HepG2 (cell line): ENCODE data around the gene TRPV2. TPM values are rescaled to one million over a fixed set of nuclear protein-coding genes. Genes with fewer than 3 reads are reported as not detected.
A peak's percentile ranks its signal among the peaks of the same experiment; 100 is the strongest.

Experiments used
- ARID2 ChIP-seq: sonication (generic); formaldehyde crosslinking; IDR thresholded peaks from 2 replicates; pipeline ENCODE4 v1.8.1; 2022; ENCODE audit warnings: mild to moderate bottlenecking, missing genetic modification reagents, borderline replicate concordance
- FOXJ3 ChIP-seq: sonication (generic); formaldehyde crosslinking; IDR thresholded peaks from 2 replicates; pipeline ENCODE4 v1.4.0; 2020; ENCODE audit warnings: missing genetic modification reagents, mild to moderate bottlenecking, borderline replicate concordance
- KLF13 ChIP-seq: sonication (generic); formaldehyde crosslinking; IDR thresholded peaks from 2 replicates; pipeline ENCODE4 v1.4.0; 2020; ENCODE audit warnings: mild to moderate bottlenecking, missing genetic modification reagents
- KMT2A ChIP-seq: sonication (generic); formaldehyde crosslinking; IDR thresholded peaks from 2 replicates; pipeline ENCODE4 v1.4.0; 2020; ENCODE audit warnings: missing genetic modification reagents
- MBNL3 ChIP-seq: fragments of 250-450 bp; sonication (Bioruptor Pico); conservative IDR thresholded peaks from 2 replicates; pipeline ENCODE4 v1.8.0; 2022; ENCODE audit warnings: mild to moderate bottlenecking, inconsistent platforms
- MIER3 ChIP-seq: IDR thresholded peaks from 2 replicates; pipeline ENCODE4 v1.6.1; 2016; ENCODE audit warnings: missing compliant biosample characterization, borderline replicate concordance
- NFATC3 ChIP-seq: sonication (generic); formaldehyde crosslinking; IDR thresholded peaks from 2 replicates; pipeline ENCODE4 v1.5.1; 2020; ENCODE audit warnings: mild to moderate bottlenecking, missing genetic modification reagents
- REST ChIP-seq, 2 experiments: IDR thresholded peaks; 2 replicates each; pipeline ENCODE4 v1.6.1; 2011 to 2012; ENCODE audit warnings: low read length in 2 of 2, borderline replicate concordance in 1 of 2, low read depth in 1 of 2, mild to moderate bottlenecking in 1 of 2, moderate library complexity in 1 of 2
- TRIM22 ChIP-seq: fragments of 450-650 bp; IDR thresholded peaks from 2 replicates; pipeline ENCODE4 v1.6.1; 2017
- ZBTB7B ChIP-seq: sonication (generic); formaldehyde crosslinking; IDR thresholded peaks from 2 replicates; pipeline ENCODE4 v1.4.0; 2020; ENCODE audit warnings: missing genetic modification reagents
- ZNF124 ChIP-seq: sonication (generic); formaldehyde crosslinking; IDR thresholded peaks from 2 replicates; pipeline ENCODE4 v1.4.0; 2020; ENCODE audit warnings: missing genetic modification reagents
- ZNF264 ChIP-seq: sonication (generic); formaldehyde crosslinking; IDR thresholded peaks from 2 replicates; pipeline ENCODE4 v1.4.0; 2020; ENCODE audit warnings: missing genetic modification reagents
- ZNF816 ChIP-seq: sonication (generic); formaldehyde crosslinking; IDR thresholded peaks from 2 replicates; pipeline ENCODE4 v1.8.0; 2022; ENCODE audit warnings: missing genetic modification reagents, mild to moderate bottlenecking, borderline replicate concordance
- polyA plus RNA-seq, 8 experiments: library from polyadenylated mRNA; depleted of rRNA in 3 of 8; stranded (reverse) in 7 of 8; unstranded in 1 of 8; fragments of >200 nt; fragmentation: Illumina TruSeq in 4 of 8; extraction: Trizol in 4 of 8; gene quantifications; 2 replicates each; pipeline versions ENCODE4 v1.2.1 to v1.2.3, GENCODE V29; 2011 to 2016; ENCODE audit warnings: low read depth in 4 of 8, missing spikeins in 1 of 8, mixed read lengths in 1 of 8; ENCODE audit not compliant: insufficient read depth in 1 of 8
- total RNA-seq, 5 experiments: library from RNA; depleted of rRNA; stranded (reverse); fragments of >200 nt; fragmentation: Illumina TruSeq; extraction: Trizol; gene quantifications; 2 replicates each; pipeline ENCODE4 v1.2.3, GENCODE V29; 2016; ENCODE audit warnings: low read depth in 1 of 5
- TF ChIP-seq, protein P1 (sequence below): sonication (generic); formaldehyde crosslinking; IDR thresholded peaks from 2 replicates; pipeline ENCODE4 v1.5.1; 2020; ENCODE audit warnings: missing genetic modification reagents, mild to moderate bottlenecking, borderline replicate concordance
- TF ChIP-seq, protein P2 (sequence below): fragments of 450-650 bp; IDR thresholded peaks from 2 replicates; pipeline ENCODE4 v1.6.1; 2017; ENCODE audit warnings: mild to moderate bottlenecking
- TF ChIP-seq, protein P3 (sequence below): sonication (generic); formaldehyde crosslinking; IDR thresholded peaks from 2 replicates; pipeline ENCODE4 v1.4.0; 2020; ENCODE audit warnings: missing genetic modification reagents, borderline replicate concordance

Gene TRPV2
- total and polyA plus RNA-seq, 2 of the 13 experiments (the other 11 are each of a cell fraction or from before 2014, with no cell fraction given): 13.6 to 21.3 TPM

DNA sequence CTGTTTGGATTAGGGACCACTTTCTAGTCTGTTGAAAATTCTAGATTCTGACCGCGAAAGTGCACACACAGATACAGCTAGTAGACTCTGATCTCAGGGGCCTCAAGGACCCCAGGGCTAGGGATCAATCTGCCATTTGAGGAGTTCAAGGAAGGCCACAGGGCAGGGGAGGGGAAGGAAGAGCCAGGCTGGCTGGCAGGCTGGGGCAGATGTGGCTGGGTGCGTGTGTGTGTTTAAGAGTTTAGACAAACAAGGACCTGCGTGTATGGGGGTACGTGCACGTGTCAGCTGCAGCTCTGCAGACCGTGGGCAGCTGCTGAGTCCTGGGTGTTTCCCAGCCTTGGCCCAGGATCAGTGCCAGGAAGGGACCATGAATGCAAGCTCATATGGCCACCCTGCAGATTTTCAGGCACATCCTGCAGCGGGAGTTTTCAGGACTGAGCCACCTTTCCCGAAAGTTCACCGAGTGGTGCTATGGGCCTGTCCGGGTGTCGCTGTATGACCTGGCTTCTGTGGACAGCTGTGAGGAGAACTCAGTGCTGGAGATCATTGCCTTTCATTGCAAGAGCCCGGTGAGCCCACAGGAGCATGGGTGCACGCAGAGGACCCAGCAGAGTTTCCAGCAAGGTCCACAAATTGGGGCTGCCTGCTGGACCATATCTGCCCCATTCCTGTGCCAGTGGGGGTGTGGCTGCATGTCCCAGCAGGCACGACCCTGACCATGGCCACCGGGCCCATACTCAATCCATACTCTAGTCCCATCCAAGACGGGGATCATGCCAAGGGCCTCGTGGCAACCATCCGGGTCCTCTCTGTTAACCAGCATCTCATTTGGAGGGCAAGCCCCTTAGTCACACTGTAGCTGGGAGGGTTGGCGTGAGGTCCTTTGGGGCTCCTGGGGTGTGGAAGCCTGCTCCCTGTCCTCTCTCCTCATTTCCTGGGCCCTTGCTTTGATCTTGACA is 10.6 kb downstream of the TRPV2 start (continued):
- TF ChIP-seq, protein P1, sequence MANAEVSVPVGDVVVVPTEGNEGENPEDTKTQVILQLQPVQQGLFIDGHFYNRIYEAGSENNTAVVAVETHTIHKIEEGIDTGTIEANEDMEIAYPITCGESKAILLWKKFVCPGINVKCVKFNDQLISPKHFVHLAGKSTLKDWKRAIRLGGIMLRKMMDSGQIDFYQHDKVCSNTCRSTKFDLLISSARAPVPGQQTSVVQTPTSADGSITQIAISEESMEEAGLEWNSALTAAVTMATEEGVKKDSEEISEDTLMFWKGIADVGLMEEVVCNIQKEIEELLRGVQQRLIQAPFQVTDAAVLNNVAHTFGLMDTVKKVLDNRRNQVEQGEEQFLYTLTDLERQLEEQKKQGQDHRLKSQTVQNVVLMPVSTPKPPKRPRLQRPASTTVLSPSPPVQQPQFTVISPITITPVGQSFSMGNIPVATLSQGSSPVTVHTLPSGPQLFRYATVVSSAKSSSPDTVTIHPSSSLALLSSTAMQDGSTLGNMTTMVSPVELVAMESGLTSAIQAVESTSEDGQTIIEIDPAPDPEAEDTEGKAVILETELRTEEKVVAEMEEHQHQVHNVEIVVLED (CRISPR knock-in tag): peak; percentile 54; the same call in 1 of the 2 replicates
- TF ChIP-seq KMT2A: no peak
- no peak for TF ChIP-seq KLF13 (CRISPR knock-in tag)
- no peak for TF ChIP-seq ARID2 (CRISPR knock-in tag)
- no peak for TF ChIP-seq FOXJ3 (CRISPR knock-in tag)
- no peak for TF ChIP-seq ZNF124 (CRISPR knock-in tag)
- TF ChIP-seq ZBTB7B: peak; percentile 70
- TF ChIP-seq REST (IDR thresholded peaks at IDR 0.05; ENCODE audit: borderline replicate concordance in 1 of 2, low read depth in 1 of 2, low read length in 2 of 2): no peak
- no peak for TF ChIP-seq ZNF816
- no peak for TF ChIP-seq NFATC3
- TF ChIP-seq, protein P2, sequence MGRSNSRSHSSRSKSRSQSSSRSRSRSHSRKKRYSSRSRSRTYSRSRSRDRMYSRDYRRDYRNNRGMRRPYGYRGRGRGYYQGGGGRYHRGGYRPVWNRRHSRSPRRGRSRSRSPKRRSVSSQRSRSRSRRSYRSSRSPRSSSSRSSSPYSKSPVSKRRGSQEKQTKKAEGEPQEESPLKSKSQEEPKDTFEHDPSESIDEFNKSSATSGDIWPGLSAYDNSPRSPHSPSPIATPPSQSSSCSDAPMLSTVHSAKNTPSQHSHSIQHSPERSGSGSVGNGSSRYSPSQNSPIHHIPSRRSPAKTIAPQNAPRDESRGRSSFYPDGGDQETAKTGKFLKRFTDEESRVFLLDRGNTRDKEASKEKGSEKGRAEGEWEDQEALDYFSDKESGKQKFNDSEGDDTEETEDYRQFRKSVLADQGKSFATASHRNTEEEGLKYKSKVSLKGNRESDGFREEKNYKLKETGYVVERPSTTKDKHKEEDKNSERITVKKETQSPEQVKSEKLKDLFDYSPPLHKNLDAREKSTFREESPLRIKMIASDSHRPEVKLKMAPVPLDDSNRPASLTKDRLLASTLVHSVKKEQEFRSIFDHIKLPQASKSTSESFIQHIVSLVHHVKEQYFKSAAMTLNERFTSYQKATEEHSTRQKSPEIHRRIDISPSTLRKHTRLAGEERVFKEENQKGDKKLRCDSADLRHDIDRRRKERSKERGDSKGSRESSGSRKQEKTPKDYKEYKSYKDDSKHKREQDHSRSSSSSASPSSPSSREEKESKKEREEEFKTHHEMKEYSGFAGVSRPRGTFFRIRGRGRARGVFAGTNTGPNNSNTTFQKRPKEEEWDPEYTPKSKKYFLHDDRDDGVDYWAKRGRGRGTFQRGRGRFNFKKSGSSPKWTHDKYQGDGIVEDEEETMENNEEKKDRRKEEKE: no peak
- TF ChIP-seq, protein P3, sequence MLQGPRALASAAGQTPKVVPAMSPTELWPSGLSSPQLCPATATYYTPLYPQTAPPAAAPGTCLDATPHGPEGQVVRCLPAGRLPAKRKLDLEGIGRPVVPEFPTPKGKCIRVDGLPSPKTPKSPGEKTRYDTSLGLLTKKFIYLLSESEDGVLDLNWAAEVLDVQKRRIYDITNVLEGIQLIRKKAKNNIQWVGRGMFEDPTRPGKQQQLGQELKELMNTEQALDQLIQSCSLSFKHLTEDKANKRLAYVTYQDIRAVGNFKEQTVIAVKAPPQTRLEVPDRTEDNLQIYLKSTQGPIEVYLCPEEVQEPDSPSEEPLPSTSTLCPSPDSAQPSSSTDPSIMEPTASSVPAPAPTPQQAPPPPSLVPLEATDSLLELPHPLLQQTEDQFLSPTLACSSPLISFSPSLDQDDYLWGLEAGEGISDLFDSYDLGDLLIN (CRISPR knock-in tag): no peak
- no peak for TF ChIP-seq MBNL3 (CRISPR knock-in tag)
- peak; percentile 70; the same call in 1 of the 2 replicates for TF ChIP-seq MIER3 (CRISPR knock-in tag)
- TF ChIP-seq ZNF264 (CRISPR knock-in tag): 0 out of 2 replicates have a peak, but pooled peaks have one; percentile 50
- TF ChIP-seq TRIM22: no peak
